Stimulated activated CD8-positive, alpha-beta memory T cell treated with anti-CD3 and anti-CD28 coated beads, Interleukin-12 subunit alpha, Interleukin-12 subunit beta, amount 100 ng/mL, for 24 hours (primary cell): ENCODE data around the gene NDOR1.
A peak's percentile ranks its signal among the peaks of the same experiment; 100 is the strongest.

Experiments
- DNase-seq: peaks from one replicate; pipeline ENCODE4 v3.0.0-alpha.2; 2020; ENCODE audit errors: extremely low read depth

NDOR1 gene

GRCh38 chr9:137220317-137221094, 15.0 kb downstream of the NDOR1 start:
- DNase-seq = no peak

DNA sequence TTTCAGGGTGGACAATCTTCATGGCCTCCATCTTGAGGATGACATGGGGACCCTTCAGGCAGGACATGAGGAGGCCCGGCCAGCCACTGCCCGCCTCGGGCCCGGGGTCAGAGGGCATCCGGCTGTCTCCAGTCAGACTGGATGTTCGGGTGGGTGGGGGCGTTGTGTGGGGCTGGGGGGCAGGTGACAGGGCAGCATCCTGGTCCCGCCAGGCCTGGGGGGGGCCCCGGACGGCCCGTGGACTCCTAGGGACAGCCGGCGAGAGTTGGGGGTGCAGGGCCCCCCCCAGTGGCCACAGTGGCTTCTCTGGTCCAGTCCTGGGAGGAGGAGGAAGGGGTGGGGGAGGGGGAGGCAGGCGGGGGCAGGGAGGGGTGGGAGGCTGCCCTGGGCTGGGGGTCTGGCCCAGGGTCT, 15.6 kb downstream of the NDOR1 start:
- no peak for DNase-seq

- DNase-seq = no peak
These were observed 16.1 kb downstream of the NDOR1 start for GRCh38 chr9:137221506-137222111.

DNA sequence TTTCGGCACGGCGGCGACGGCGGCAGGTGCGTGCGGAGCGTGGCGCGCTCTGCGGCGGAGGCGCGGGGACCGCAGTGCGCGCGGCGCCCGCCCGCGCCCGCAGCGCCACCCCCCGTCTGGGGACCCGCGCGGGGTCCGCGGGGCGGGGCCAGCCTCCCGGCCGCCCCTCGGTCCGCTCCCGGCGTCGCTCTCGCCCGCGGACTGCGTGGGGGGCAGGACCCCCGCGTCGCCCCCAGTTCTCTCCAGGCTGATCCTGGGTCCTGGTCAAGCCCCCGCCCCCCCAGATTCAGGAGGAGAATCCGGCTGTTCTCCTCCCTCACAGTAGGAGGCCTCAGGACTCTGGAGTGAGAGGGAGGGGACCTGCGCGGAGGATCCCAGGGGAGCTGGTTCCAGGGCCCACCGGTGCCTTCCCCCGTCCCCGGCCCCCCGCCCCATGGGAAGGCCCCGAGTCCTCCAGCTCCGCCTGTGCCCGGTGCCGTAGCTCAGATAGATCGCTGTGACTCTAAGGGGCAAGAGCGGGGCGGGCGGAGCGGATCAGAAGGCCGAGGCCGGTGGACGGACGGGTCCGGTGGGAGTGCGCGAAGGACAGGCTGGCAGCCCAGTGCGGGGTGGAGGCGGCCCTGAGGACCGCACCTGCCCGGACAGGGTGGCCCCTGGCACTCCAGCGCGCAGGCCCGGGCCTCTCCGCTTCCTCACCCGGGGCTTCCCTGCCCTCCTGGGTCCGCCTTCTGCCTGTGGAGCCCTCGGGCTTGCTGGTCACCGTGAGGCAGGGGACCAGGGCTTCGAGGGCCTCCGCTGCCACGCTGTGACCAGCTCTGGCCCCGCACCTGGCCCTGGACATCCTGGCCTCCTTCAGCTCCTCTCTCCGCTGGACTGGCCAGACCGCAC, 16.9 kb downstream of the NDOR1 start, which contains the start of gene RNF208:
TSS of gene RNF208 (minus strand) at position 51 of the 888 bp plus-strand sequence. CDS start 1,028 bp downstream, outside the sequence.
- DNase-seq = no peak

GRCh38 chr9:137223078-137223970, 17.8 kb downstream of the NDOR1 start:
- peak; percentile 94 for DNase-seq

DNA sequence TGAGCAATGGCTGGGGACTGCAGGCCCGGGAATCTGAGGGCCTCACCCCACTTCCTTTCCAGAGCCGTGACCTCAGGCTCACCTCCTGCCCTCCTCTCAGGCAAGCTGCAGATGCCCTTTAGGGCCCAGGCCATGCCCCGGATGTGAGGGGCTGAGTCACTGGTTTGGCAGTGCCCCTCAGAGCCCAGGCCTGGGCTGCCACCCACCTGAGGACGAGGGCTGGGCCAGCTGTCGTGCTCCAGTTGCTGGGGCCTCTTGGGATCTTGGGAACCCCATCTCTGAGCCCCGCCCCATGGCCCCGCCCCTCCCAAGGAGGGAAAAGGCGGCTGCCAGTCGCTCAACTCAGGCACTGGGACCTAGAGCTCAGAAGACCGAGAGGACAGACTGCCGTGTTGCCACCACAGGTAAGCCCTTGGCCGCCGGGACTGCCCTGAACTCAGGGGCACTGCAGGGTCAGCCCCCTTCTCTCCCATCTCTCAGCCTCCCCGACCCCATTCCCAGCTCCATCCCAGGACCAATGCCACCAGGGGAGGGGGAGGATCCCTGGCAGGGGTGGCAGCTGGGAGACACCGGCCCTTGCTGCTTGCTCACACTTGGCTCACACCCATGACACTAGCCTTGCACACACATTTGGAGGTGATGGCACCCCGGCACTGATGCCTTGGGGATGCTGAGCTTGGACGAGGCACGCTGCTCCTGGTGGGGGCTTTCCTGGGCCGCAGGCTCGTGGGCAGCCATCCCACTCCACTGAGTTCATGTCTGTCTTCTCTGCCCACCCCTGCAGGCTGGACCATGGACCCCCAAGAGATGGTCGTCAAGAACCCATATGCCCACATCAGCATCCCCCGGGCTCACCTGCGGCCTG, 19.6 kb downstream of the NDOR1 start, which contains the start of gene CYSRT1:
TSS of gene CYSRT1 (plus strand) at position 345 of the 865 bp plus-strand sequence. CDS start at position 793, 448 bp downstream.
- no peak for DNase-seq

- DNase-seq = no peak
These were observed 20.3 kb downstream of the NDOR1 start for GRCh38 chr9:137225699-137226331.

DNA sequence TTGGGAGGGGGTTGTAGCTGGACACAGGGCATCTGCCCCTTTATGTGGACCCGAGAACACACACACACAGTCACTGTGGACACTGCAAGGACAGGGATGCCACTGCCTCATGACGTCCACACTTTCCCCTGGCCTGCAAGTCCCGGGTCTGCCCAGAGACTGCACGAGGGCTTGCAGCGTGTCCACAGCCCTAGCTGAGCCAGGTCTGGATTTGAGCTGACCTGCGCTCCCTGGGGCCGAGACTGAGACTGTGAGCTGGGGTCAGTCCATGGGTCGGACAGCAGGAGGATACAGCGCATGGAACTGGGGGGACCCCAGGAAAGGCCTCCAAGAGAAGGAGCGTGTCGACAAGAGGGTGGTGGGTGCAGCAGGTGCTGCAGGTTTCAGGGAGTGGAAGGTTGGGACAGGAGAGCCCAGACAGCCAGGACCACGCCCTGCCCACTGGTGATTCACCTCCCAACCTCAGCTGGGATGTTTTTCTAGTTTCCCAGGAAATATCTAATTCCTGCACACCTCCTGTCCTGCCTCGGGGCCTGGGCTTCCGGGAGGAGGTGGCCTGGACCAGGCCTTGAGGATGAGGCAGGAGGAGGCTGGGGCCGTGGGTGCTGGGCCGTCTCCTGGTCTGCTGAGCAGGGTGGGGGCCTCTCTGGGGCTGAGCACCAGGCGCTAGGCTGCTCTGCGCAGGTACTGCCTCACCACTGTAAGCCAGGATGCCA, 21.0 kb downstream of the NDOR1 start:
- no peak for DNase-seq

- DNase-seq = peak; percentile 54
These were observed 21.8 kb downstream of the NDOR1 start, which contains the start of gene RNF224 for GRCh38 chr9:137227054-137227852. TSS of gene RNF224 (plus strand) at chr9:137227502. CDS start at chr9:137228336, 834 bp downstream.

DNA sequence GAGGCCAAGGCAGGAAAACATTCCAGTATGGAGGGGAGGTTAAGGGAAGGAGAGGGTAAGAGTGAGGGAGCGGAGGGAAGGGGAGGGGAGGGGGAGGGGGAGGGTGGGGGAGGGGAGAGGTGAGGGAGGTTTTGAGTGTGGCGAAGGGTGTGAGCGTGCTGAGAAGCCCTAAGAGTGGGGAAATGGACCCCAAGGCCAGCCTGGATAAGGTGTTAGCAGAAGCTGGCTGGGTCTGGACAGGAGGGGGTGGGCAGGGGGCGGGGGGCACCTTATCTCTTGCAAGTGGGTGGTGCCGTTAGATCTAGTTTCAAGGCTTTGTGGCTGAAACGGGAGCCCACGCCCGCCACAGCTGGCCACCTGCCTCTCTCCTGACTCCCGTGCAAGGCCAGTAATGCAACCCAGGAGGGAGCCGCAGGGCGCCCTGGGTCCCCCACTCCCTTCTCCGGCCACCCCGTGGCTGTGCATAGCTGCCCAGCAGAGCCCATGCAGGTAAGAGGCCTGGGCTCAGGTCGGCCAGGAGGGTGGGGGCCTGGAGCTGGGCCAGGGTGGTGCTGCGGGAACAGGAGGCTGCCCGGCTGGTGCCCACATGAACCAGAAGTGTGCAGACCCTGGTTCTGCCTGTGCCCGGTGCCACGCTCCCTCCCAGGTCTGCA, 22.5 kb downstream of the NDOR1 start:
- no peak for DNase-seq

GRCh38 chr9:137228506-137228967, 23.0 kb downstream of the NDOR1 start:
- DNase-seq = no peak

GRCh38 chr9:137228968-137229896, 23.7 kb downstream of the NDOR1 start:
- no peak for DNase-seq

DNA sequence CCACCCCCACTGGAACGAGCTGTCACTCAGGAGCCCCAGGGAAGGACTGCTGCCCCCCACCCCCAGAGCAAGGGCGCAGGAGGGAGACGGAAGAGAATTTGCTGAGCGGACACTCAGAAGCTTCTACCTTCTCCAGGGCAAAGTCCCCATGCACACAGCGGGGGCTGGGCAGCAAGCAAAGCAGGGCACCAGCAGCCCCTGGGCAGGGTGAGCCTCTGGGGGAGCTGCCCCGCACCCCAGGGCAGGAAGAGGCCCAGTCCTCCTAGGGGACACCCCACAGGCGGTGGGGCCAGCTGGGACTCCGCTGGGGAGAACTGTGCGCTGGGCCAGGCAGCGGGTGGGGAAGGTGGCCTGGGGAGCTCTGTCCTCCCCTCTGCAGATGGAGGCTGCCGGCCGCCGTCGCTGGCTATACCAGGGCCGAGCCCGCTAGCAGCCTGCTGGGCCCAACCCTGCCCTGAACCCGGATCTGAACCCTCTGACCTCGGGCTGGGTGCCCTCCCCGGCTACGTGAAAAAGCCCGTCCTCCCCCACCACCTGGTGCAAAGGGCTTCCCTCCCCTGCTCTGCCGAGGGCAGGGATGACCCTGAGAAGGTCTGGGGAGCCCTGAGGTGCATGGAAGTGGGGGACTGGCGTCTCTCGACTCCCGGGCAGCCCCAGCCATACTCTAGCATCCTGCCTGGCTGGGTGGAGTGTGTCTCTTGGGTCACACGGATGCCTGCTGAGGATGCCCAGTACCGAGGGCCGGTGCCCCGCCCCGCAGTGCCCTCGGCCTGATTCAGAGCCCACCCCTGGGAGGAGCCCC, 24.6 kb downstream of the NDOR1 start:
- DNase-seq = no peak

- no peak for DNase-seq
These were observed 25.3 kb downstream of the NDOR1 start, which contains the start of gene SLC34A3 for GRCh38 chr9:137230705-137231371. TSS of gene SLC34A3 (plus strand) at chr9:137230901. CDS start at chr9:137231703, 802 bp downstream.
